GM21526 (cell line): ENCODE measurements around the gene VASH1.

ENCODE experiments used
- ATAC-seq: cut with Tn5 transposase; IDR thresholded peaks from one replicate; pipeline ENCODE4 v1.9.1; 2021; ENCODE audit warnings: moderate library complexity; ENCODE audit not compliant: unreplicated experiment, low FRiP score

VASH1 gene

DNA sequence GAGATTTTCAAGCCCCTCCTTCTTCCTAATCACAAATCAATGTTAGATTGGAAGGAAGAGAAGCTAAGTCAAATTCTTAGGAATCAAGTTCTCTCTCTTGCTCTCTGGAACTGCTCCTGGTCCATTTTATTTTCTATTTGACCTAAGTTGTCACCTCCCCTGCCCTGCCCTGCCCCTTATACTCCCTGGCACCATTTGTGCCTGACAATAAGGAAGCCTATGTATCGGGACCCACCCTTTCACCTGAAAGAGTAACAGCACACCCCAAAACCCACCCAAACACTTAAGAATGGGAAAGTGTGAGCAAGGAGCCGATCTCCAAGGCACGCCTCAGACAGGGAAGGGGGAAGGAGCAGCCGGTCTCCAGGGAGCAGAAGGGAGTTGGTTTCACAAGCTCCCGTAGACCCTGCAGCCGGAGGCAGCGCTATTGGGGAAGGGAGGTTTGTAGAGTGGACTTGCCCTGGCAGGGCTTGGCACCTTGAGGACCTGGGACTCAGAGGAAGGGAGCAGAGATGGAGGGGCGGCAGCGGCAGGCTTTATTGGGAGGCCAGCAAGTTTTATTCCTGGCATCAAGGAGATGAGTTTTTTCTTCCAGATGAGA lies 66.5 kb downstream of the VASH1 start:
- ATAC-seq = no peak

GRCh38 chr14:76828339-76829012 lies 67.2 kb downstream of the VASH1 start:
- ATAC-seq = no peak

DNA sequence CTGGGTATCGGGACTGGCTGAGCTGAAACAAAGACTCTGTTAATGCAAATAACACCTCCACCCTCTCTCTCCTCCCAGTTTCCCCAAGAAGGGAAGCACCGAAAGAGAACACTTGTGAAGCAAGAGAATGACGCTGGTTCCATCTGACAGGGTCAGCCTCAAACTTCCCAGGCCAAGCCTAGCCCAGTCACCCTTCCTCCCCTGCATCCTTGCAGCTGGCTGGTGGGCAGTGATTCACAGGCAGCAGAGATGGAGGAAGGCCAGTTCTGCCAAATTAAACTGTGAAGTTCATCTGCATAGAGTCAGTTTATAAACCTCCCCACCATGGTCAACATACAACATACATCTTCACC lies 67.7 kb downstream of the VASH1 start:
- ATAC-seq = no peak

DNA sequence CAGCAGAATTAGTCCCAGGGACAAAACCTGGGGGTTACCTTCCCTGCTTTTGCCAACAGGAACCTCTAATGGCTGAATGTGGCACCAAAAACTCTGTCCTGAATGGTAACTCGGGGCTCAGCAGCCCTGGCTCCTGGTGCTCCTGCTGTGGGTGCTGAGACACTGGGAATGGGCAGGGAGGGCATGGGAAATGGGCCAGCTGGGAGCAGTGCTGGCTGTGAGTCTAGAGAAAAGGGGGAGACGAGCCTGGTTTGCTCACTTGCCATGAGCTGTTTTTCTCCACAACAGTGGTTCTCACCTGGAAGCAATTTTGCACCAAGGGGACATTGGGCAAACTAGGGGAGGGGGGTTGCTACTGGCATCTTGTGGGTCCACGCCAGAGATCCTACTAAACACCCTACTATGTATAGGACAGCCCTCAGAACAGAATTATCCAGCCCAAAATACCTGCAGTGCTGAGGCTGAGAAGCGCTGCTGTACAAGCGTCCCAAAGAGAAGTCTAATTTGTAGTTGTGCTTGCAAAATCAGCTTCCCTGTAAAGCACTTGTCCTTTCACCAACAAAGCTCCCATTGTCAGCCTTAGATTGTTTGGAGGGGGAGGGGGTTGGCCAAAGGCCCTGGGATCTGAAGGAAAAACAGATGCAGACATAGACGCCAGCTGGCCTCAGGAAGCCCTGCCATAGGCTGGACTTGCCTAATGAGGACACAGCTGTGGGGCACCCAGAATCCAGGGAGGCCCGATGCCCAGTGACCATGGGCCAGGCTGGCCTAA lies 68.6 kb downstream of the VASH1 start:
- ATAC-seq = no peak

DNA sequence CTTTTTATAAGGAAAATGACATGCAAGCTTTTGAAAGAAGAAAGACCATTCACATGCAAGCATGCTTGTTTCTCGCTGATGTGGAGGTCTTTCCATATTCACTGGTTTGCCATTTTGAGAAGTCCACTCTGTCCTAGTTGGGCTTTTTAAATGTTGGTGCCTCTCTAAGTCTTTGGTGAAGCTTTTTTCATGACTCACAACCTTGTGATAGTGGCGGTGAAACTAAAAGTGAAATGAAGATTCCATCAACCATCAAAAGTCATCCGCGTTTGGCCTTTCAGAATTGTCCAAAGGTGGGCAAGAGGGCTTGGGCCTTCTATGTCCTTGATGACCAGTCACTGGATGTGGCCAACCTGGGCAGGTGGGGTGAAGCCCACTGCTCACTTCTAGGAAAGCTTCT lies 69.3 kb downstream of the VASH1 start:
- no peak for ATAC-seq

GRCh38 chr14:76832503-76832988 lies 71.3 kb downstream of the VASH1 start:
- no peak for ATAC-seq
